K562 (cell line): ENCODE results near the gene CTDSP2. TPM values are rescaled to one million over a fixed set of nuclear protein-coding genes. Genes with fewer than 3 reads are reported as not detected.
A peak's percentile ranks its signal among the peaks of the same experiment; 100 is the strongest.

Source experiments
- ATAC-seq: fragments of 200-7000 bp; cut with Tn5 transposase; 3 replicates; pipeline ENCODE4 v1.9.1; 2020; ENCODE audit warnings: moderate library complexity
- BruUV-seq: library from RNA; stranded (reverse); fragments of 400-500 nt; replicated peaks from 2 replicates; lab custom pipeline; 2021; lab: Mats Ljungman, UMichigan
- CTCF ChIA-PET: fragments of 300-600 bp; formaldehyde crosslinking; extraction: SDS; loops from one replicate; lab custom pipeline; 2021; ENCODE audit warnings: low intra/inter-chr PET ratio; lab: Yijun Ruan, JAX
- POLR2A ChIA-PET: fragments of 300-600, 350-650 bp; sonication (Branson Sonifier 250); formaldehyde crosslinking; extraction: SDS; loops from one replicate; lab custom pipeline; 2021; ENCODE audit warnings: antibody characterized with exemption, inconsistent platforms; lab: Yijun Ruan, JAX
- DNase-seq, 4 experiments: peaks; one replicate each; pipeline versions ENCODE4 v3.0.0 to v3.0.0-alpha.2; 2011 to 2018; ENCODE audit warnings: low spot score in 3 of 4, mixed read lengths in 3 of 4; ENCODE audit errors: extremely low read depth in 1 of 4
- FAIRE-seq: peaks from 2 replicates; lab custom pipeline; 2011; peaks lifted over from hg19 to GRCh38; lab: Jason Lieb, UNC
- H2AFZ ChIP-seq: 2 replicates; pipeline ENCODE4 v1.6.0; 2011; ENCODE audit warnings: low read depth, low read length, control low read depth, inconsistent platforms
- H3K27ac ChIP-seq: fragments of 200-600 bp; 3 replicates; pipeline ENCODE4 v1.8.0; 2011; ENCODE audit warnings: low read depth, mild to moderate bottlenecking, control low read depth, inconsistent platforms, low read length, moderate library complexity, mixed read lengths; ENCODE audit errors: extremely low read depth
- H3K27me3 ChIP-seq, 2 experiments: fragments of 300-600 bp in 1 of 2; 2 replicates in 1 of 2; 3 replicates in 1 of 2; pipeline versions ENCODE4 v1.6.0 to v1.8.0; 2011; ENCODE audit warnings: inconsistent platforms in 2 of 2, low read length in 2 of 2, mild to moderate bottlenecking in 1 of 2, mixed read lengths in 1 of 2, moderate library complexity in 1 of 2; ENCODE audit not compliant: control insufficient read depth in 2 of 2, insufficient read depth in 2 of 2
- H3K36me3 ChIP-seq: fragments of 300-600 bp; 3 replicates; pipeline ENCODE4 v1.8.0; 2011; ENCODE audit warnings: mild to moderate bottlenecking, low read length, inconsistent platforms; ENCODE audit not compliant: control insufficient read depth, insufficient read depth
- H3K4me1 ChIP-seq, 2 experiments: fragments of 200-600 bp in 1 of 2; replicated peaks in 1 of 2; 2 replicates in 1 of 2; 3 replicates in 1 of 2; pipeline versions ENCODE4 v1.5.1 to v1.8.0; 2011; ENCODE audit warnings: inconsistent platforms in 2 of 2, low read length in 2 of 2, mild to moderate bottlenecking in 1 of 2, mixed read lengths in 1 of 2, moderate library complexity in 1 of 2; ENCODE audit not compliant: control insufficient read depth in 2 of 2, insufficient read depth in 2 of 2
- H3K4me2 ChIP-seq: 2 replicates; pipeline ENCODE4 v1.6.1; 2011; ENCODE audit warnings: low read length, control low read depth, inconsistent platforms, mixed read lengths; ENCODE audit not compliant: insufficient read depth
- H3K4me3 ChIP-seq: fragments of 200-600 bp; sonication (generic), shearing (Covaris generic); 2 replicates; pipeline ENCODE4 v1.5.1; 2016; ENCODE audit warnings: control low read depth, inconsistent platforms
- H3K79me2 ChIP-seq: fragments of 200-600 bp; 3 replicates; pipeline ENCODE4 v1.8.0; 2011; ENCODE audit warnings: low read length, inconsistent platforms; ENCODE audit not compliant: control insufficient read depth, insufficient read depth
- H3K9ac ChIP-seq, 2 experiments: 2 replicates each; pipeline versions ENCODE4 v1.6.0 to v1.6.1; 2011; ENCODE audit warnings: low read depth in 2 of 2, low read length in 2 of 2, control low read depth in 1 of 2, inconsistent platforms in 1 of 2, mild to moderate bottlenecking in 1 of 2, mixed read lengths in 1 of 2; ENCODE audit not compliant: insufficient read depth in 1 of 2
- H3K9me1 ChIP-seq: one replicate; pipeline ENCODE4 v1.6.0; 2011; ENCODE audit warnings: inconsistent platforms, mild to moderate bottlenecking, low read length, moderate library complexity; ENCODE audit not compliant: control insufficient read depth, insufficient read depth
- H3K9me3 ChIP-seq: replicated peaks from 2 replicates; pipeline ENCODE4 v1.5.1; 2011; ENCODE audit warnings: low read depth, low read length, inconsistent platforms; ENCODE audit not compliant: control insufficient read depth, insufficient read depth
- H4K20me1 ChIP-seq: replicated peaks from 2 replicates; pipeline ENCODE4 v1.6.1; 2011; ENCODE audit warnings: low read length, inconsistent platforms, mixed read lengths; ENCODE audit not compliant: control insufficient read depth, insufficient read depth
- DMBX1 ChIP-seq: fragments of 250-450 bp; sonication (Bioruptor Pico); IDR thresholded peaks from 2 replicates; pipeline ENCODE4 v1.8.0; 2022; ENCODE audit warnings: inconsistent platforms, mild to moderate bottlenecking, moderate library complexity, borderline replicate concordance
- ELF1 ChIP-seq: fragments of 200-800 bp; sonication (Bioruptor generic); IDR thresholded peaks from 2 replicates; pipeline ENCODE4 v1.6.1; 2016; ENCODE audit warnings: missing genetic modification characterization, missing compliant biosample characterization
- MAFG ChIP-seq: fragments of 450-650 bp; conservative IDR thresholded peaks from 2 replicates; pipeline ENCODE4 v1.6.1; 2016; ENCODE audit warnings: missing genetic modification characterization, missing compliant biosample characterization
- MYC ChIP-seq, 2 experiments: fragments of 250-450 bp in 1 of 2; sonication (Bioruptor Pico) in 1 of 2; IDR thresholded peaks; 2 replicates each; pipeline versions ENCODE4 v1.5.1 to v1.6.1; 2012 to 2021; ENCODE audit warnings: low read depth in 2 of 2, borderline replicate concordance in 1 of 2, improper control_type of control experiment in 1 of 2, low read length in 1 of 2, mild to moderate bottlenecking in 1 of 2, moderate library complexity in 1 of 2
- POU5F1 ChIP-seq: fragments of 150-350 bp; IDR thresholded peaks from 2 replicates; pipeline ENCODE4 v1.6.1; 2014; ENCODE audit warnings: borderline replicate concordance, low read length, low read depth, mild to moderate bottlenecking; ENCODE audit not compliant: partially characterized antibody
- RERE ChIP-seq: sonication (generic); formaldehyde crosslinking; IDR thresholded peaks from 2 replicates; pipeline ENCODE4 v1.8.0; 2023; ENCODE audit warnings: missing genetic modification reagents, mild to moderate bottlenecking, borderline replicate concordance
- ZNF740 ChIP-seq, 3 experiments: fragments of 200-800 bp in 1 of 3; sonication (Bioruptor generic) in 1 of 3; sonication (generic) in 1 of 3; formaldehyde crosslinking in 1 of 3; IDR thresholded peaks; 2 replicates each; pipeline versions ENCODE4 v1.6.1 to v1.8.0; 2016 to 2022; ENCODE audit warnings: mild to moderate bottlenecking in 2 of 3, missing compliant biosample characterization in 2 of 3, missing genetic modification characterization in 2 of 3, missing genetic modification reagents in 1 of 3
- WGBS: fragments of 100-300 bp; shearing (Covaris generic); methylation state at CpG from one replicate; pipeline ENCODE4 v1.1.6; 2016; ENCODE audit warnings: low coverage, mixed read lengths; ENCODE audit not compliant: insufficient coverage; ENCODE audit errors: missing lambda C conversion rate; 5-methylcytosine and 5-hydroxymethylcytosine counted together
- in situ Hi-C: fragments of 300-500 bp; cut with MboI; formaldehyde crosslinking; loops from 4 replicates; pipeline ENCODE4 v1.15.0; 2018; ENCODE audit warnings: inconsistent platforms, mixed read lengths
- intact Hi-C: fragments of 100-400 bp; cut with micrococcal nuclease; formaldehyde crosslinking; loops from 2 replicates; pipeline ENCODE4 v1.14.2; 2022
- polyA plus RNA-seq, 8 experiments: library from polyadenylated mRNA; depleted of rRNA in 4 of 8; stranded (reverse) in 5 of 8; unstranded in 3 of 8; fragments of >200 nt; fragmentation: Nextera tagmentation in 2 of 8; fragmentation: Illumina TruSeq in 1 of 8; extraction: Ambion mirVana in 2 of 8; extraction: Trizol in 1 of 8; gene quantifications; 2 replicates each; pipeline versions ENCODE4 v1.2.1 to v1.2.3, GENCODE V29; 2011 to 2014; ENCODE audit warnings: inconsistent platforms in 1 of 8, missing spikeins in 1 of 8
- total RNA-seq, 7 experiments: library from RNA; depleted of rRNA in 6 of 7; stranded (reverse); fragments of >200 nt in 6 of 7; fragmentation: Illumina TruSeq in 2 of 7; extraction: Trizol in 2 of 7; gene quantifications; 2 replicates each; pipeline versions ENCODE4 v1.2.1 to v1.2.3, GENCODE V29; 2011 to 2021; ENCODE audit warnings: low replicate concordance in 1 of 7
- TF ChIP-seq, protein P1 (sequence below): fragments of 450-650 bp; IDR thresholded peaks from 2 replicates; pipeline ENCODE4 v1.6.1; 2016; ENCODE audit warnings: borderline replicate concordance

CTDSP2 gene
- total and polyA plus RNA-seq, 9 of the 15 experiments (the other 6 are each of a cell fraction or from before 2014, with no cell fraction given), result 20.4 to 108 (median 47.7) TPM

- 1% methylated on average over 65 of the region's 67 CpGs for WGBS
- H4K20me1 ChIP-seq, result no peaks in the 10 kb centered on the region
- peak; percentile 69 to 80 (median 70) for DNase-seq
- peak within 1 kb of the TSS; percentile 99 for H3K4me2 ChIP-seq
- H3K27ac ChIP-seq, result peak within 1 kb of the TSS; percentile 93
- H3K9ac ChIP-seq, result peak within 1 kb of the TSS; percentile 91 to 100
- no peaks in the 10 kb centered on the region for H3K9me1 ChIP-seq
- H3K79me2 ChIP-seq, result peaks cover 27% of the 10 kb centered on the region
- peaks cover 44% of the 10 kb centered on the region for H3K36me3 ChIP-seq
- no peaks in the 10 kb centered on the region for H3K27me3 ChIP-seq
- H3K4me3 ChIP-seq, result peak within 1 kb of the TSS; percentile 71
- CTCF ChIA-PET, result no interaction called here
- intact Hi-C loops, result loop anchor here (2.0 kb wide), 1 partner anchor 20 kb away; the partner anchor contains the start of gene CDK4
- peak; percentile 11 for FAIRE-seq
- TSS peak; percentile 55 for BruUV-seq
- no peaks in the 10 kb centered on the region for H3K9me3 ChIP-seq
- H3K4me1 ChIP-seq, result peaks cover 15 to 27% of the 10 kb centered on the region in 2 experiments
- in situ Hi-C loops, result no loop called here
- H2AFZ ChIP-seq, result peak within 1 kb of the TSS; percentile 98
- POLR2A ChIA-PET, result interaction anchor here (0.6 to 1.6 kb wide), 14 partner anchors 9 to 221 kb away, joined by 3 to 11 read pairs (median 5); partner anchors contain the start of genes CDK4, TSFM and TSPAN31
- ATAC-seq, result peak; percentile 67
- TF ChIP-seq RERE (CRISPR knock-in tag), result 0 out of 2 replicates have a peak, but pooled peaks have one; percentile 48
- TF ChIP-seq MYC (IDR thresholded peaks at IDR 0.05; ENCODE audit: low read depth, low read length), result no peak
- TF ChIP-seq MYC (CRISPR knock-in tag; IDR thresholded peaks at IDR 0.05; ENCODE audit: borderline replicate concordance, low read depth), result no peak
- no peak for TF ChIP-seq MAFG
- TF ChIP-seq ELF1 (tag), result no peak
- TF ChIP-seq POU5F1, result no peak
- TF ChIP-seq, protein P1, sequence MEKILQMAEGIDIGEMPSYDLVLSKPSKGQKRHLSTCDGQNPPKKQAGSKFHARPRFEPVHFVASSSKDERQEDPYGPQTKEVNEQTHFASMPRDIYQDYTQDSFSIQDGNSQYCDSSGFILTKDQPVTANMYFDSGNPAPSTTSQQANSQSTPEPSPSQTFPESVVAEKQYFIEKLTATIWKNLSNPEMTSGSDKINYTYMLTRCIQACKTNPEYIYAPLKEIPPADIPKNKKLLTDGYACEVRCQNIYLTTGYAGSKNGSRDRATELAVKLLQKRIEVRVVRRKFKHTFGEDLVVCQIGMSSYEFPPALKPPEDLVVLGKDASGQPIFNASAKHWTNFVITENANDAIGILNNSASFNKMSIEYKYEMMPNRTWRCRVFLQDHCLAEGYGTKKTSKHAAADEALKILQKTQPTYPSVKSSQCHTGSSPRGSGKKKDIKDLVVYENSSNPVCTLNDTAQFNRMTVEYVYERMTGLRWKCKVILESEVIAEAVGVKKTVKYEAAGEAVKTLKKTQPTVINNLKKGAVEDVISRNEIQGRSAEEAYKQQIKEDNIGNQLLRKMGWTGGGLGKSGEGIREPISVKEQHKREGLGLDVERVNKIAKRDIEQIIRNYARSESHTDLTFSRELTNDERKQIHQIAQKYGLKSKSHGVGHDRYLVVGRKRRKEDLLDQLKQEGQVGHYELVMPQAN, result 0 out of 2 replicates have a peak, but pooled peaks have one; percentile 22
- TF ChIP-seq ZNF740 (CRISPR knock-in tag; IDR thresholded peaks at IDR 0.05), result peak; percentile 16; the same call in 1 of the 2 replicates
- no peak for TF ChIP-seq ZNF740 (tag; IDR thresholded peaks at IDR 0.05)
- TF ChIP-seq DMBX1 (CRISPR knock-in tag), result no peak
These were observed 73.9 kb downstream of the CTDSP2 start, which contains the start of gene EEF1AKMT3 for GRCh38 chr12:57772429-57773322. TSS of gene EEF1AKMT3 (plus strand) at chr12:57772614. CDS start at chr12:57772725, 111 bp downstream.
